ENCODE data around the gene CSPG4. TPM values are rescaled to one million over a fixed set of nuclear protein-coding genes. Genes with fewer than 3 reads are reported as not detected.
"Not testable (repeated sequence)": the region's sequence is repeated elsewhere in the genome, so short reads cannot be mapped to it uniquely, and the experiment has no call there.

Gene CSPG4
- total RNA-seq, 1 donor from 2014 or later = 7.8 TPM

DNA sequence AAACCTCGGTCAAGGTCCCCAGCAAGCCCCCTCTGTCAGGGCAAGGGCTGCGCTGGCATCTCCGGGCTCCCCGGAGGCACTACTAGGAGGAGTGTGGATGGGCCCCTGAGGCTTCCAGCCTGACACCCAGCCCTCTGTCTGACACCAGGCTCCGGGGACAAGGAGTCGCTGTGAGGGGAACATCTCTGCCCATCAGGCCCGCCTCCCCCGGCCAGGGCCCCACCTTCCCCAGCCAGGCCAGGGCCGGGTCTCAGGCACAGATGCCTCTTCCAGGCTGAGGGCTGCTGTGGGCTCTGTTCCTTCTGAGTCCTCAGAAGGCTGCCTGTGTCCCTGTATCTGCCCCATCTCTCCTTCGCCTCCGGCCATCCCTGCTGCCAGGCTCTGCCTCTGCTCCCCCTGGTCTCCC lies 15.8 kb downstream of the CSPG4 start:
- DNase-seq (ENCODE audit: missing footprints) (no peak), ATAC-seq (no peak)
- intact Hi-C loops (cut with DNase I) = loop anchor here (5.0 kb wide), 1 partner anchor 35 kb away; no protein-coding TSS in a partner anchor

DNA sequence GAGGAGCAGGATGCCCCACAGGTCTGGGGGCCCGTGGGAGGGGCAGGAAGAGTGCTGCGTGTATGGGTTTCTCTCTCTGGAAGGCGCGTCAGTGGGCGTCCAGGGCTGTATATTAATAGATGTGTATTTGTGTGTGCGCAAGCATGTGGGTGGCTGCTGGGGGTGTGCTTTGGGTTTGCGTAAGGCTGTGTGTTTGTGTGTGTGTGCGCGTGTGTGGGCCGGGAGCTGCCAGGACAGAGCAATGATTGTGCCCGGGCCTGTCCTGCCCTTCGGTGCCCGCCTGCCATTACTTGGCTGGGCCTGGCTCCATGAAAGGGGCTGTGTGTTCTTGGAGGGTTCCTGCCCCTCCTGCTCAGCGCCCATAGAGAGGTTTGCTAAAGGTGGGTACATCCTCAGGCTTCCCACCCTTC lies 16.3 kb downstream of the CSPG4 start:
- intact Hi-C loops (cut with DNase I) = loop anchor here (5.0 kb wide), 1 partner anchor 36 kb away; no protein-coding TSS in a partner anchor
- ATAC-seq (no peak), DNase-seq (ENCODE audit: missing footprints) (no peak)

DNA sequence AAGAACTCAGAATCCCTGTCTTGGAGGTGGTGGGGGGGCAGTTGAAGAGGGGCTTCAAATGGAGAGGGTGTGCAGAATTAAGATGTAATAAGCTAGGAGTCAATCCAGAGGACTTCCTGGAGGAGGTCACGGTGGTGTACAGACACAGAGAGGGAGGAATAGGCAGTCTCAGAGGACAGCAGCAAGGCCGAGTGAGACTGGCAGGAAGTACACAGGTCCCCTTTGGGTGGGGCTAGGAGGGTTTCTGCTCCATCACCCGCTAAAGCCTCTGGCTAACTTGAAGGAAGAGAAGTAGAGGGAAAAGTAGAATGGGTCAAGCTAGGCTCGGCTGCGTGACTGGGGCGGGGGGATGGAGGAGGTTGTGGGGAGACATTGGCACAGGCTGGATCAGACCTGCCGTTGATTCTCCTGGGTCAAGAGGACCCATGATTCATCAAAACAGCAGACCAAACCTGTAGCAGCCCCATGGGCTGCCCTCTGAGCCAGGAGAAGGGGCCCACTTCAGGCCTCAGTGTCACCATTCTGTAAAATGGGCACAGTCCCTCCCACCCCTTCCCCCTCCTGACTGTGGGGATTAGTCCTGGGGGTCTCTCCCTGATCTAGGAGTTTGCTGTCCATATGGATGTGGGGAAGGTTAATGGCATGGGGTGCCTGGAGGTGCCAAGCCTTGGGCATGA lies 16.9 kb downstream of the CSPG4 start:
- no peak for ATAC-seq
- DNase-seq (ENCODE audit: missing footprints) = no peak
- intact Hi-C loops (cut with DNase I) = loop anchor here (5.0 kb wide), 1 partner anchor 37 kb away; no protein-coding TSS in a partner anchor

DNA sequence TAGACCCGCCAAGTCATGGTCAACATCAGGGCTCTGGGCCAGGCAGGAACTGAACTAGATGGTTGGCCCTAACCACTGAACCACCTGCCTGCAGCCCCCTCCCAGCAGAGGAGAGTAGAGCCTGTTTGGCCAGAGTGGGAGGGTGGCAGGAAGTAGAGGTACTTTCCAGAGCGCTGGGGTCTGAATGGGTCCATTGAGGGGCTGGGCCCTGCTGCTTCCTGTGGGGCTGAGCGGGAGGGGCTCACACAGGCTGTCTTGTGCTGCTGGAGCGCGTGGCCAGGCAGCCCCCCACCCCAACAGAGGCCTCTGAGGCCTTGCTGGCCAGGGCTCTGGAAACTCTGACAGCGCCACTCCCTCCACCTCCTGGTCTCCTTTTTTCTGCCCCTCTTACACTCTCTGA lies 17.4 kb downstream of the CSPG4 start:
- ATAC-seq (no peak), DNase-seq (ENCODE audit: missing footprints) (no peak)
- intact Hi-C loops (cut with DNase I) = loop anchor here (5.0 kb wide), 1 partner anchor 37 kb away; no protein-coding TSS in a partner anchor

- DNase-seq (ENCODE audit: missing footprints) = peak; percentile 88
- peak; percentile 90 for ATAC-seq
- intact Hi-C loops (cut with DNase I) = loop anchor here (5.0 kb wide), 1 partner anchor 38 kb away; no protein-coding TSS in a partner anchor
Observed at GRCh38 chr15:75694241-75695182, 18.1 kb downstream of the CSPG4 start.

GRCh38 chr15:75693501-75694240 lies 19.0 kb downstream of the CSPG4 start:
- DNase-seq (ENCODE audit: missing footprints) (no peak), ATAC-seq (no peak)
- intact Hi-C loops (cut with DNase I) = no loop called here

- ATAC-seq; intact Hi-C loops (cut with DNase I); DNase-seq (ENCODE audit: missing footprints): not testable (repeated sequence)
Observed at GRCh38 chr15:75693028-75693427, 19.6 kb downstream of the CSPG4 start.

DNA sequence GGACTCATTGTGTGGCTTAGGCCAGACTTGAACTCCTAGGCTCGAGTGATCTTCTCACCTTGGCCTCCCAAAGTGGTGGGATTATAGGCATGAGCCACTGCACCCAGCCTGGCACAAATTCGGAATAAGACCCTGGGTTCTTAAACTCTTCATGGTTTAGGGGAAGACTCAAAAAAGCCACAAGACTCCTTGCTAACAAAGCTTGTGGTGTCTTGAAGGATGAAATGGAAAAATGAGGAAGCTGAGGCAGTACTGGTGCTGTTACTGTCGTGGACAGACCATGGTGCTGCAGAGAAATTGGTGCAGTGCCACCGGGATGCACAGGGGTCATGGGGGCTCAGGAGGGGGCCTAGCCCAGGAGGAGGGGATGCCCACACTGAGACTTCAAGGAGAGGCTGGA lies 20.3 kb downstream of the CSPG4 start:
- not testable (repeated sequence) for DNase-seq (ENCODE audit: missing footprints)

GRCh38 chr15:75689429-75689828 lies 23.2 kb downstream of the CSPG4 start:
- not testable (repeated sequence) for DNase-seq (ENCODE audit: missing footprints); ATAC-seq
- intact Hi-C loops (cut with DNase I) = loop anchor here (5.0 kb wide), 1 partner anchor 113 kb away; no protein-coding TSS in a partner anchor

More for the DNA sequence above, 20.3 kb downstream of the CSPG4 start:
- ATAC-seq; intact Hi-C loops (cut with DNase I): not testable (repeated sequence)

DNA sequence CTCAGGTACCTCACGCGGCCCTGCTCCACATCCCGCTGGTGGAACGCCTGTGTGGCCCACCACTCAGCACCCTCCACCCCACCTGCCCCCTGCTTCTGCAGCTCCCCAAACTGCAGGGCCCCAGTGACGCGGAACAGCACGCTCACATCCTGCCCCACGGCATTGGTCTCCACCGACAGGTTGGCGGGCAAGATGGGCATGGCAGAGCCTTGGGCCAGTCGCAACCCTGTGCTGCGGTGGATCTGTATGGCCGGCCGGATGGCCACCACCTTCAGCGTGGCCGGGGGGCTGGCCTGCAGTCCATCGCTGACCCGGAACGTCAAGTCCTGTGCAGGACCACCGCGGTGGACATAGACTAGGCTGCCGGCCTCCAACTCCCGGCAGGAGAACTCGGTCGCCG lies 23.8 kb downstream of the CSPG4 start:
- DNase-seq (ENCODE audit: missing footprints) (no peak), ATAC-seq (no peak)
- intact Hi-C loops (cut with DNase I) = loop anchor here (5.0 kb wide), 1 partner anchor 113 kb away; no protein-coding TSS in a partner anchor

- intact Hi-C loops (cut with DNase I) = loop anchor here (5.0 kb wide), 1 partner anchor 114 kb away; no protein-coding TSS in a partner anchor
- ATAC-seq (no peak), DNase-seq (ENCODE audit: missing footprints) (no peak)
Observed at GRCh38 chr15:75688278-75688557, 24.4 kb downstream of the CSPG4 start.

DNA sequence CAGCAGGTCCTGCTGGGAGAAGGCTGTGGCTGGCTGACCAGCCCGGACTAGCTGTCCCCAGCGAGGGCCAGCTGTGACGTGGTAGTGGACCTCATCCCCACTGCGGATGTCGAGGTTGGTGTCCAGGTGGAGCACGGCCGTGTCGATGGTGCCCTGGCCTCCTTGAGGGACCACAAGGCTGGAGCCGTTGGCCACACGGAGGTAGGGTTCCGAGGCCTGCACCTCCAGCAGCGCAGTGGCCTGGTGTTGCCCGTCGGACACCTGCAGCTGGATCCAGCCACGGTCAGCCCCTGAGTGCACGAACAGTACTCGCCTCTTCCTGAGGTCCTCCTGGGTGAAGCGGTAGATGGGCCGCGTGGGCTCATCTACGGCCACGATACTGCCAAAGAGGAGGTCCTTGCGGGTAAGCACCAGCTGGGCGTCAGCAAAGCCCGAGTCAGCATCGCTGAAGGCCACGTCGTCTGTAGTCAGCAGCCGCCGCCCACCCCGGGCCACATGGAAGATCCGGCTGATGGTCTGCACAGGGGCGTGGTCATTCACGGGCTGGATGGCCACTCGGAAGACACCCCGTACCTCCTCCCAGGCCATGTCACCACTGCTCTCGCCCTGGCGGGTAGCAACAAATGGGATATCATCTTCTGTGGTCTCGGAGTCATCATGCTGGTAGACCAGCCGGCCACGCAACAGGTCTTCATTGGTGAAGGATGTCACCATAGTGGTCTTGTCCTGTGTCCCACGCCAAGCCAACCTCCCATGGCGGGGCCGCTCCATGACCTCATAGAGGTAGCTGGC lies 25.0 kb downstream of the CSPG4 start:
- DNase-seq (ENCODE audit: missing footprints) (no peak), ATAC-seq (no peak)
- intact Hi-C loops (cut with DNase I) = loop anchor here (5.0 kb wide), 1 partner anchor 115 kb away; no protein-coding TSS in a partner anchor

DNA sequence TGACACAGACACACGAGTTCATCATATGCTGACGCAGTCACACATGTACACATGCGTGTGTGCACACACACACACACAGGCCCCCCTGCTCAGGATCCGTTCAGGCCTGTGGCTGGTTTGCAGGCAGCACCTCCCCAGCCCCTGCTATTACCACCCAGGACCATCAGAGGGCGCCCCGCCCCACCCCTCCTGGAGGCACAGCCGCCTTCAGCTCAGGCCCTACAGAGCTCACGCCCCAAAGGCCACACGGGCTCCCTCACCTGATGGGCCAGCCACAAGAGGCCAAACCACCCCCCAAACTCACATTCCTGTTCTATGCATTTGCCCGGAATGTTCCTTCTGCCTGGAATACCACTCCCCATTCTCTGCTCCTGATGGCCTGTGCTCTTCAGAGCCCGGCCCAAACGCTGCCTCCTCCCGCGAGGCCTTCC lies 26.4 kb downstream of the CSPG4 start:
- ATAC-seq (peak; percentile 80), DNase-seq (ENCODE audit: missing footprints) (peak; percentile 89)
- intact Hi-C loops (cut with DNase I) = loop anchor here (5.0 kb wide), 1 partner anchor 116 kb away; no protein-coding TSS in a partner anchor

DNA sequence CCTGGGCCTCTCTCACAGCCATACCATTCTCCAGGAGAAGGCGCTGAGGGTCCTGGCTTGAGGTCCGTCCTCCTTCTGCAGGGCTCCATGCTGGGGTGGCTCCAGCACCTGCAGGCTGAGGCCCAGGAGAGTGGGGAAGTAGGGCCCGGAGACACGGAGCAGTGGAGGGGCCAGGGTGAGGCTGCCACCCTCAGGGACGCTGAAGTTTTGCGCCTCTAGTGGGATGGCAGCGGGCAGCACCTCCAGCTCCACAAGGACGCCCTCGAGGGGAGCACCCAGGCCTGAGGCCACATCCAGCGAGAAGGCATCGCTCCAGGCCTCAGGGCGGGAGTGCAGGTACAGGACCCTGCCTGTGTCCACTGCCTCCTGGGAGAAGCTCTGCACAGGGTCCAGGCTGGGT lies 27.5 kb downstream of the CSPG4 start:
- no peak for DNase-seq (ENCODE audit: missing footprints)
- intact Hi-C loops (cut with DNase I) = loop anchor here (5.0 kb wide), 1 partner anchor 117 kb away; no protein-coding TSS in a partner anchor
- no peak for ATAC-seq

GRCh38 chr15:75684648-75685047 lies 28.0 kb downstream of the CSPG4 start:
- intact Hi-C loops (cut with DNase I) = loop anchor here (5.0 kb wide), 1 partner anchor 118 kb away; no protein-coding TSS in a partner anchor

GRCh38 chr15:75683646-75684312 lies 28.9 kb downstream of the CSPG4 start:
- intact Hi-C loops (cut with DNase I) = loop anchor here (2.0 kb wide), 1 partner anchor 315 kb away; the partner anchor contains the start of gene MAN2C1
- DNase-seq (ENCODE audit: missing footprints) = not testable (repeated sequence)
- ATAC-seq = peak; percentile 77

More at GRCh38 chr15:75684648-75685047, 28.0 kb downstream of the CSPG4 start:
- DNase-seq (ENCODE audit: missing footprints) = no peak
- no peak for ATAC-seq
